Hepatocyte (in vitro differentiated cells): ENCODE data around the gene TRIM37.

ENCODE experiments used
- CTCF ChIP-seq: fragments of 200-600 bp; sonication (generic); IDR thresholded peaks from 2 replicates; pipeline ENCODE4 v1.5.1; 2016; ENCODE audit warnings: antibody characterized with exemption, mild to moderate bottlenecking; ENCODE audit not compliant: poor library complexity
- EZH2 ChIP-seq: fragments of 200-600 bp; sonication (generic); IDR thresholded peaks from 2 replicates; pipeline ENCODE4 v1.6.1; 2016; ENCODE audit warnings: antibody characterized with exemption, mild to moderate bottlenecking, borderline replicate concordance
- EZH2phosphoT487 ChIP-seq: fragments of 200-600 bp; sonication (generic); IDR thresholded peaks from one replicate; pipeline ENCODE4 v1.6.1; 2018; ENCODE audit warnings: antibody characterized with exemption, mild to moderate bottlenecking, low read depth, moderate library complexity; ENCODE audit not compliant: unreplicated experiment, severe bottlenecking

GRCh38 chr17:59151591-59151990, 44.9 kb upstream of the TRIM37 start:
- TF ChIP-seq CTCF (no peak), EZH2 (no peak), EZH2phosphoT487 (no peak)
